ENCODE measurements around the gene OR10P1.
A peak's percentile ranks its signal among the peaks of the same experiment; 100 is the strongest.
"Not testable (repeated sequence)": the region's sequence is repeated elsewhere in the genome, so short reads cannot be mapped to it uniquely, and the experiment has no call there.

The OR10P1 gene, protein sequence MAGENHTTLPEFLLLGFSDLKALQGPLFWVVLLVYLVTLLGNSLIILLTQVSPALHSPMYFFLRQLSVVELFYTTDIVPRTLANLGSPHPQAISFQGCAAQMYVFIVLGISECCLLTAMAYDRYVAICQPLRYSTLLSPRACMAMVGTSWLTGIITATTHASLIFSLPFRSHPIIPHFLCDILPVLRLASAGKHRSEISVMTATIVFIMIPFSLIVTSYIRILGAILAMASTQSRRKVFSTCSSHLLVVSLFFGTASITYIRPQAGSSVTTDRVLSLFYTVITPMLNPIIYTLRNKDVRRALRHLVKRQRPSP

DNA sequence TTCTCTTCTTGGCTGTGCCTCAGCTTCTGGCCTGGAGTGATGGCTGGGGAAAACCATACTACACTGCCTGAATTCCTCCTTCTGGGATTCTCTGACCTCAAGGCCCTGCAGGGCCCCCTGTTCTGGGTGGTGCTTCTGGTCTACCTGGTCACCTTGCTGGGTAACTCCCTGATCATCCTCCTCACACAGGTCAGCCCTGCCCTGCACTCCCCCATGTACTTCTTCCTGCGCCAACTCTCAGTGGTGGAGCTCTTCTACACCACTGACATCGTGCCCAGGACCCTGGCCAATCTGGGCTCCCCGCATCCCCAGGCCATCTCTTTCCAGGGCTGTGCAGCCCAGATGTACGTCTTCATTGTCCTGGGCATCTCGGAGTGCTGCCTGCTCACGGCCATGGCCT, at the start of gene OR10P1:
Gene OR10P1 (plus strand): TSS at position 40 of the 400 bp plus-strand sequence. CDS start 0 bp downstream, at position 40.
- in situ Hi-C loops (cut with MboI; ENCODE audit: low sequenced_read_pairs) = no loop called here
- Histone ChIP-seq H3K4me1 (no peaks in the 10 kb centered on the region), H3K9me3 (no peaks in the 10 kb centered on the region), H3K27me3 (ENCODE audit: low read depth) (peaks cover 8% of the 10 kb centered on the region; the same call in 1 of the 2 replicates), H3K4me3 (no peak within 1 kb of the TSS), H3K36me3 (replicated peaks) (no peaks in the 10 kb centered on the region)
- DNase-seq (ENCODE audit: low spot score in 2 of 2) = no peak

DNA sequence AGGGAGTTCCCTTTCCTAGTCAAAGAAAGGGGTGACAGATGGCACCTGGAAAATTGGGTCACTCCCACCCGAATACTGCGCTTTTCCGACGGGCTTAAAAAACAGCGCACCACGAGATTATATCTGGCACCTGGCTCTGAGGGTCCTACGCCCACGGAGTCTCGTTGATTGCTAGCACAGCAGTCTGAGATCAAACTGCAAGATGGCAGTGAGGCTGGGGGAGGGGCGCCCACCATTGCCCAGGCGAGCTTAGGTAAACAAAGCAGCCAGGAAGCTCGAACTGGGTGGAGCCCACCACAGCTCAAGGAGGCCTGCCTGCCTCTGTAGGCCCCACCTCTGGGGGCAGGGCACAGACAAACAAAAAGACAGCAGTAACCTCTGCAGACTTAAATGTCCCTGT, 46.5 kb upstream of the OR10P1 start:
- H3K27me3 ChIP-seq (ENCODE audit: low read depth); H3K4me3 ChIP-seq; DNase-seq (ENCODE audit: low spot score in 2 of 2); H3K36me3 ChIP-seq (replicated peaks); H3K4me1 ChIP-seq; H3K9me3 ChIP-seq; in situ Hi-C loops (cut with MboI; ENCODE audit: low sequenced_read_pairs): not testable (repeated sequence)

DNA sequence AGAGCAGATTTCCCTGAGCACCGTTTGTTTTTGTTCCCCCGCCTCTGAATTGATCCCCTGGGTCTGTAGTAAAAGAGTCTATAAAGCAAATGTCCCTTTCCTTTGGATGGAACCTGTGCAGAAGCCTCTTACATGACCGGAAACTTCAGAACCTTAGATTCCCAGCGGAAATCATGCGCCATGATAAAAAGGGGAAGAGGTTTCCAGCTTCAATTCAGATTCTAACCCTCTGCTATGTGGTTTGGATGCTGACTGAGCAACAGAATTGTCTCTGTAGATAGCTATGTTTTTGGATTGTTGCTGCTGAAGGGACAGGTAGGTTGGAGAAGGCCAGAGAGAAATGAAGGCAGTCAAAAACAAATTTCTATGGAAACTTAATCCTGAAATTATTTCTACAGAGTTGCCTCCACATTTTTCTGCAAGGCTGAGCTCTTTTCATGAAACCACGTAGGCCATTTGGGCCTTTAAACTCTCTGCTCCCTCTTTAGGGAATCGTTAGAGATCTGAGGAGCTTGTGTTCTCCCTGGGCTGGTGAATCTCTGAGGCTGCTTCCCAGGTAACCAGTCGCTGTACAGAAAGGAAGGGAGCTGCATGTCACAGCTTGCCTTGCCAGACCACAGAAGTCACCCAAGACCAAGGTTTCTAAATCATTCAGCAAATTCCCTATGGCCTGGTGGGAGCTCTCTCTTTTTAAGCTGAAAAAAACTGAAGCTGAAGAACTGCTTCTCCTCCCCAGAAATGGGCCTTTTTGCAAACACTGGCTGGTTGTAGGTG, 28.7 kb upstream of the OR10P1 start:
- no peaks in the 10 kb centered on the region for H3K4me1 ChIP-seq
- peaks cover 3% of the 10 kb centered on the region; the same call in 1 of the 2 replicates for H3K27me3 ChIP-seq (ENCODE audit: low read depth)
- in situ Hi-C loops (cut with MboI; ENCODE audit: low sequenced_read_pairs) = loop anchor here (25.0 kb wide), 1 partner anchor 621 kb away; the partner anchor contains the start of gene TESPA1
- no peaks in the 10 kb centered on the region for H3K36me3 ChIP-seq (replicated peaks)
- no peaks in the 10 kb centered on the region for H3K9me3 ChIP-seq
- DNase-seq (ENCODE audit: low spot score in 2 of 2) = no peak
- no peak overlapping the region for H3K4me3 ChIP-seq

DNA sequence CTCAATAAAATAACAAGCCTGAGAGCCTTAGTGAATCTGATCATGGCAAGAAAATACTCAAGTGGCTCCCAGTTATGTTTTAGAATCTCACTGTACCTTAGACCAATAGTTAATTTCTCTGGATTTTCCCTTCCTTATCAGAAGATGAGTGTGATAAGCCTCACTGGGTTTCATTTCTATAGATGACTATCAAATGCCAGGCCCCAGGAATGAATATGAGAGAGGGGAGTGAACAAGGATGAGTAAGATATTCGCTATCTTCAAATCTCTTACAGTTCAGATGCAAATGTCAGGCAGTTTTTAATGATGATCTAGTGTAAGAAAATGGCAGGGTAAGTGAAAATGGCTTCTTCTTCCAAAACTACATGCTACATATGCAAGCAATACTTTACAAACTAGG, 26.1 kb upstream of the OR10P1 start:
- H3K4me1 ChIP-seq = no peaks in the 10 kb centered on the region
- DNase-seq (ENCODE audit: low spot score in 2 of 2) = no peak
- in situ Hi-C loops (cut with MboI; ENCODE audit: low sequenced_read_pairs) = loop anchor here (10.0 to 25.0 kb wide), 2 partner anchors 416 to 623 kb away; partner anchors contain the start of gene TESPA1

DNA sequence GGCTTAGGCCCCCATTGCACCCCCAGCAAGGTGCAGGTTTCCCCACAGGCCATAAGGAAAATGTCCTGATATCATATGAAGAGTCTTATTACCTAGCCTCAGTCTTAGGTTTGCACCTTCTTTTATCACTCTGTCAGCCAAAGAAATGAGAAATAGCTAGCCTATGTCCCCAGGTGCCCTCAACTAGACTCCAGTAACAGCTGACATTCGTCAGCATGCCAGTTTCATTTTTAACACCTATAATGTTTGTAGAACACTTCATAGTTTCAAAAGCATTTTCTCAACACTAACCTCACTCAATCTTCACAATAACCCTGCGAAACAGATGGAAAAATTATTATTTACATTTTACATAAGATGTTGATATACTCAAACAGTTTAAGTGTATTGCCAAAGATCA, 24.0 kb upstream of the OR10P1 start:
- Histone ChIP-seq H3K9me3 (no peaks in the 10 kb centered on the region), H3K4me1 (no peaks in the 10 kb centered on the region), H3K36me3 (replicated peaks) (no peaks in the 10 kb centered on the region), H3K4me3 (no peak overlapping the region), H3K27me3 (ENCODE audit: low read depth) (no peaks in the 10 kb centered on the region)
- no peak for DNase-seq (ENCODE audit: low spot score in 2 of 2)
- in situ Hi-C loops (cut with MboI; ENCODE audit: low sequenced_read_pairs) = loop anchor here (10.0 to 25.0 kb wide), 2 partner anchors 418 to 625 kb away; partner anchors contain the start of gene TESPA1

More for the DNA sequence above, 26.1 kb upstream of the OR10P1 start:
- Histone ChIP-seq H3K27me3 (ENCODE audit: low read depth) (peaks cover 3% of the 10 kb centered on the region; the same call in 1 of the 2 replicates), H3K9me3 (no peaks in the 10 kb centered on the region), H3K4me3 (no peak overlapping the region), H3K36me3 (replicated peaks) (no peaks in the 10 kb centered on the region)

DNA sequence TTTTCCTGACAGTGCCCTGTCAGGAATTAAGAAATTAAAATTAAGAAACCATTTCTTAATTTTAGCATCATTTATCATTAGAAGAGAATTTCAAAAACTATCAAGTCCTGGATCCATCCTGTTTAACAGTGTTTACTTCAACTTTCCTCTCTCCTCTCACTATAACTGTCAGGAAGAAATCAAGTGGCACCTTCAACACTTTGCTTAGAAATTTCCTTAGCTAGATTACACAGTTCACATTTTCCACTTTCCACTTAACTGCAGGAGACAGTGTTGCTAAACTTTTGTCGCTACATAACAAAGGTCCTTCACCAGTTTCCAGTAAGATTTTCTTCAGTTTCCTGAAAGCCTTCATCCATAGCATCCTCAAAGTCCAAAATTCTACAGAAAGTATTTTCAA, 21.9 kb upstream of the OR10P1 start:
- Histone ChIP-seq H3K36me3 (replicated peaks) (no peaks in the 10 kb centered on the region), H3K9me3 (no peaks in the 10 kb centered on the region), H3K27me3 (ENCODE audit: low read depth) (no peaks in the 10 kb centered on the region), H3K4me3 (no peak overlapping the region), H3K4me1 (no peaks in the 10 kb centered on the region)
- no peak for DNase-seq (ENCODE audit: low spot score in 2 of 2)
- in situ Hi-C loops (cut with MboI; ENCODE audit: low sequenced_read_pairs) = loop anchor here (10.0 to 25.0 kb wide), 2 partner anchors 420 to 627 kb away; partner anchors contain the start of gene TESPA1

DNA sequence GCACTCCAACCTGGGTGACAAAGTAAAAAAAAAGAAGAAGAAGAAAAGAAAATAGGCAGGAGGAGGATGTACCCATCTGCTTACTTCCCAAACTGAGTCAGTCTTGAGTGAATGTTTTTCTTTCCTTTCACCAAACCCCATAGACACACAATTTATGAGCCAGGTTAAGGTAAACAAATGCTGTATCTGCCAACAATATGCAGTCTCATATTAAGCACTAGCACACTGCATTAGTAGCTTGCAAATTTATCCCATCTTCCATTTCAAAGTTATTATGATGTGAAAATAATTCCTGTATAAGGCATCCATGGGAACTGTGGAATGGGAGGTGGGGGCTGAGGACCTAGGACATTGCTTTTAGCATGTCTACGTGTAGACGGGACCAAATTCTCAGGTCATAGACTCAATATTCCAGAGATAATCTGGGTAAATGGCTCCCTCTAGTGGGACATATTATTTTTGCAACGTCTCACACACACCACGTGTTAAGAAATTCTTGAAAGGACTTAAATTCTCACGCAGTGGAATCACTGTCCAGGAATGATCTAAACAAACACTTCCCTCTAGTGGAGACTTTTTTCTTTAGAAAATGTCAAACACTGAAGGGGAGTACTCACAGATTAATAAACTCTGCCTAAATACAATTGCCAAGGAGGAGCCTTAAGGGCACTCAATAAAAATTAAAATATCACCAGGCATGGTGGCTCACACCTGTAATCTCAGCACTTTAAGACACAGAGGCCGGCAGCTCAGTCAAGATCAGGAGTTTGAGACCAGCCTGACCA, 17.1 kb upstream of the OR10P1 start:
- Histone ChIP-seq H3K27me3 (ENCODE audit: low read depth) (0 out of 2 replicates have a peak, but pooled peaks cover 3% of the 10 kb centered on the region), H3K9me3 (no peaks in the 10 kb centered on the region), H3K4me3 (no peak overlapping the region), H3K4me1 (no peaks in the 10 kb centered on the region), H3K36me3 (replicated peaks) (no peaks in the 10 kb centered on the region)
- in situ Hi-C loops (cut with MboI; ENCODE audit: low sequenced_read_pairs) = loop anchor here (10.0 to 25.0 kb wide), 2 partner anchors 425 to 632 kb away; partner anchors contain the start of gene TESPA1
- peak; percentile 77 to 92 for DNase-seq (ENCODE audit: low spot score in 2 of 2)

DNA sequence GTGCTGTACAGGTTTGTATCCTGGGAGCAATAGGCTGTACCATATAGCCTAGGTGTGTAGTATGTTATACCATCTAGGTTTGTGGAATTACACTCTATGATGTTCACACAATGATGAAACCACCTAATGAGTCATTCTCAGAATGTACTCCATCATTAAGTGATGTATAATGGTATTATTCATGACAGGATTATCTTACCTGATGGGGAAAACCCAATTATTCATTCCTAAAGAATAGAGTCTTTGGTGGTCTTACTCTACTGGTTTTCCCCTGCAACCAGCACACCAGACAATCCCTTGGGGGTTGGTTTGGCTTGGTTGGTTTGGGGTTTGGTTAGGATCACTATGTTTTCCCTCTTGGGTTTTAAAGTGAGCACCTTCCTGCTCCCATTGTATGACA, 12.6 kb upstream of the OR10P1 start:
- Histone ChIP-seq H3K4me1 (no peaks in the 10 kb centered on the region), H3K27me3 (ENCODE audit: low read depth) (0 out of 2 replicates have a peak, but pooled peaks cover 3% of the 10 kb centered on the region), H3K9me3 (no peaks in the 10 kb centered on the region), H3K4me3 (no peak overlapping the region), H3K36me3 (replicated peaks) (no peaks in the 10 kb centered on the region)
- DNase-seq (ENCODE audit: low spot score in 2 of 2) = no peak
- in situ Hi-C loops (cut with MboI; ENCODE audit: low sequenced_read_pairs) = loop anchor here (25.0 kb wide), 1 partner anchor 637 kb away; the partner anchor contains the start of gene TESPA1

DNA sequence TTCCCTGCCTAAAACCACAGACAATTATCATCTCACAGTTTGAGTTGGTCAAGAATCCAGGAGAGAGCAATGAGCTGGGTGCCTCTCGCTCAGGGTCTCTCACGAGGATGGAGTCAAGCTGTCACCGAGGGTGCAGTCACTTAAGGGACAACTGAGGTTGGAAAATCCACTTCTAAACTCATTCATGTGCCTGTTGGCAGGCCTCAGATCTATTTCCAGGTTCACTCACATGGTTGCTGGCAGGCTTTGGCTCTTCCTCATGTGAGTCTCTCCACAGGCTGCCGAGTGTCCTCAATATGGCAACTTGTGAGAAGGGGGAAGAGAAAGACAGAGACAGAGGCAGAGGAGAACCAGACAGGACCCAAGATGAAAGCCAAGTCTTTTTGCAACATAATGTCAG, 10.5 kb upstream of the OR10P1 start:
- 0 out of 2 replicates have a peak, but pooled peaks cover 3% of the 10 kb centered on the region for H3K27me3 ChIP-seq (ENCODE audit: low read depth)

DNA sequence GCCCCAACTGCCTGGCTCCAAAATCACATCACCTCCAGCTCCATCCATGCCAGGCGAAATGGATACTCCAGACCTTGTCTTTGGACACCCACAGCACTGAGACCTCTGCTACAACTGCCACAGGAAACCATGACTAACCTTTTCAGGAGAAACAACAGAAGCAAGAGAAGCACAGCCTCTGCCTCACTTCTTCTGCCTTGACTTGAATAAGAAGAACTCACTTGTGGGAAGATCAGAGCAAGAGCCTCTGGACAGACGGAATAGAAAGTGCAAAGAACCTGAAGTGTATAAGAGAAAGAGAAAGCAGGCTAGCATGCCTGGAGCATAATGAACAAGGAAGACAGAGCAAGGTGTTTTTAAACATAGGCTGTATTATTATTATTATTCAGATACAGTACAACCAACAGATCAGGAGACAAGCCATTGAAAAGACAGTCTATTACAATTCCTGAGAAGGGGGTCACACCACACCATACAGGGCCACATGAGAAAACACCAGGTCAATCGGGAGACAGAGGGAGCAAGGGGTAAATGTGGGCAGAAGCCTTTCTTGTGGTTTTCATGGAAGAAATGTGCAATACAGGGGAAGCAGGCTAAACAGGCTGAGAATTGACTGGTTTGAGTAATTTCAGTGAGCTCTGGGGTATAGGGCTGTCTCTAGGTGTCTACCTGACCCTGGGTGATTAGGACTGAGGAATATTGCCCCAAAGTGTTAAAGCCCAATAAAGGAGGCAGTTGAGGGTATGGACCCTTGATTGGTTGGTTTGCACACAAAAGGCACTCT, 7.4 kb upstream of the OR10P1 start:
- Histone ChIP-seq H3K4me1 (no peaks in the 10 kb centered on the region), H3K27me3 (ENCODE audit: low read depth) (peaks cover 4% of the 10 kb centered on the region; the same call in 1 of the 2 replicates), H3K4me3 (no peak overlapping the region), H3K9me3 (no peaks in the 10 kb centered on the region), H3K36me3 (replicated peaks) (no peaks in the 10 kb centered on the region)
- in situ Hi-C loops (cut with MboI; ENCODE audit: low sequenced_read_pairs) = no loop called here
- no peak for DNase-seq (ENCODE audit: low spot score in 2 of 2)

More for the DNA sequence above, 10.5 kb upstream of the OR10P1 start:
- Histone ChIP-seq H3K4me3 (no peak overlapping the region), H3K9me3 (no peaks in the 10 kb centered on the region), H3K36me3 (replicated peaks) (no peaks in the 10 kb centered on the region), H3K4me1 (no peaks in the 10 kb centered on the region)
- in situ Hi-C loops (cut with MboI; ENCODE audit: low sequenced_read_pairs) = no loop called here
- no peak for DNase-seq (ENCODE audit: low spot score in 2 of 2)

DNA sequence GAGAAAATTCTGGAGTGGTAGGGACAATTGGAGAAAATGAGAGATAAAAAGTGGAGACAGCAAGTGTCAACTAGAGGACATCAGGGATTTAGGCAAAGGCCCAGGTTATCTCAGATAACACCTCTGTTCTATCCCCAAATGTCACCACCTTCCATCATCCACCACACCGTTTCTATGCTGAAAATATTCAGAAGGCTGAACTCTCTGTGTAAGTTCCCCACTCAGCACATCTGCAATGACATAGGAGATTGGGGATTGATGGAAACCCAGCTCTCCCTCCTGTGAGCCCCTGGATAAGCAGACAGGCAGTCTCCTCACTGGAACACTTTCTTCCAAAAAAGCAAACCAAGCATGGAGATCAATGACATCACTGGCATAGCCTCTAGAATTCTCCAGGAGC, 5.6 kb upstream of the OR10P1 start:
- DNase-seq (ENCODE audit: low spot score in 2 of 2) = no peak

DNA sequence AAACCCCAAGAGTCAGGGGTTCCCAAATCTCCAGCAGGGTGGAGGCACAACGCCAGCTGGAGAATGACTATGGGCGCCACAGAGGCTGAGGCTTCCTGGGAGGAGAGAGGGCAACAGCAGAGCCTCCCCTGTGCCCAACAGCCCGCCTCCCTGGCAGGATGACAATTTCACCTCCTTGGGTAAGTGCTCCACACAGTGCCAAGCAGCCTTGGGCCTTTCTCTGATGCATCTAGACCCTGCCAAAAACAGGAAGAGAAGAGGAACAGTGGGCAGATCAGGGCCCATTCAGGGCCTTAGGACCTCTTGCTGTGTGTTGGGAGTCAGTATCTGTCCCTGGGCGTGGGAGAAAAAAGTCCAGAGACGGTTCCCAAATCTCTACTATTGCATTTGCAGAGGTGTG, 5.0 kb upstream of the OR10P1 start:
- H3K4me3 ChIP-seq = no peak overlapping the region
- DNase-seq (ENCODE audit: low spot score in 2 of 2) = no peak
- H3K4me1 ChIP-seq = no peaks in the 10 kb centered on the region
- in situ Hi-C loops (cut with MboI; ENCODE audit: low sequenced_read_pairs) = no loop called here
- H3K36me3 ChIP-seq (replicated peaks) = no peaks in the 10 kb centered on the region
- H3K27me3 ChIP-seq (ENCODE audit: low read depth) = peaks cover 4% of the 10 kb centered on the region; the same call in 1 of the 2 replicates
- H3K9me3 ChIP-seq = no peaks in the 10 kb centered on the region

More for the DNA sequence above, 5.6 kb upstream of the OR10P1 start:
- Histone ChIP-seq H3K4me3 (no peak overlapping the region), H3K36me3 (replicated peaks) (no peaks in the 10 kb centered on the region), H3K4me1 (no peaks in the 10 kb centered on the region), H3K27me3 (ENCODE audit: low read depth) (peaks cover 4% of the 10 kb centered on the region; the same call in 1 of the 2 replicates), H3K9me3 (no peaks in the 10 kb centered on the region)
- in situ Hi-C loops (cut with MboI; ENCODE audit: low sequenced_read_pairs) = no loop called here
